ENCODE results near the gene OR52B2. TPM values are rescaled to one million over a fixed set of nuclear protein-coding genes. Genes with fewer than 3 reads are reported as not detected.

Gene OR52B2
- polyA plus RNA-seq, 1 donor from 2014 or later, result not detected

- no peaks in the 10 kb centered on the region for H3K36me3 ChIP-seq (ENCODE audit: insufficient read depth, low read length)
- H3K9ac ChIP-seq (ENCODE audit: low read length), result no peak within 1 kb of the TSS
- no peak within 1 kb of the TSS for H3K4me3 ChIP-seq (ENCODE audit: low read length)
- H3K9me2 ChIP-seq (ENCODE audit: insufficient read depth, low read length), result no peaks in the 10 kb centered on the region
- no peak within 1 kb of the TSS for H3K27ac ChIP-seq (ENCODE audit: low read length)
- TF ChIP-seq RAD21 (conservative IDR thresholded peaks at IDR 0.05) (no peak), CTCF (IDR thresholded peaks at IDR 0.05; ENCODE audit: poor library complexity, severe bottlenecking) (no peak), REST (IDR thresholded peaks at IDR 0.05; ENCODE audit: borderline replicate concordance) (no peak)
- no peaks in the 10 kb centered on the region for H3K9me3 ChIP-seq (ENCODE audit: low read length)
- H3K79me2 ChIP-seq (replicated peaks; ENCODE audit: insufficient read depth, low read length), result no peaks in the 10 kb centered on the region
- no peaks in the 10 kb centered on the region for H4K20me1 ChIP-seq (ENCODE audit: insufficient read depth)
- no peaks in the 10 kb centered on the region for H3F3A ChIP-seq (ENCODE audit: insufficient read depth, low read length, poor library complexity, severe bottlenecking)
- no peak within 1 kb of the TSS for H2AFZ ChIP-seq (ENCODE audit: low read depth, low read length)
- no peaks in the 10 kb centered on the region for H3K27me3 ChIP-seq (ENCODE audit: insufficient read depth, low read depth, low read length)
- H3K4me2 ChIP-seq (ENCODE audit: low read length), result no peak within 1 kb of the TSS
Observed at GRCh38 chr11:6199174-6199810, 29.2 kb upstream of the OR52B2 start, which contains the start of gene OR52W1. TSS of gene OR52W1 (plus strand) at chr11:6199224. CDS start at chr11:6199224, 0 bp downstream.

GRCh38 chr11:6197466-6198200, 27.5 kb upstream of the OR52B2 start:
- Histone ChIP-seq H3K9ac (ENCODE audit: low read length) (no peak overlapping the region), H3K4me2 (ENCODE audit: low read length) (no peak overlapping the region)

More at GRCh38 chr11:6197466-6198200, 27.5 kb upstream of the OR52B2 start:
- Histone ChIP-seq H3K9me3 (ENCODE audit: low read length) (no peaks in the 10 kb centered on the region), H3K9me2 (ENCODE audit: insufficient read depth, low read length) (no peaks in the 10 kb centered on the region), H3K27ac (ENCODE audit: low read length) (no peak overlapping the region), H3K79me2 (replicated peaks; ENCODE audit: insufficient read depth, low read length) (no peaks in the 10 kb centered on the region), H3F3A (ENCODE audit: insufficient read depth, low read length, poor library complexity, severe bottlenecking) (no peaks in the 10 kb centered on the region), H2AFZ (ENCODE audit: low read depth, low read length) (no peak overlapping the region), H3K27me3 (ENCODE audit: insufficient read depth, low read depth, low read length) (no peaks in the 10 kb centered on the region), H4K20me1 (ENCODE audit: insufficient read depth) (no peaks in the 10 kb centered on the region), H3K4me3 (ENCODE audit: low read length) (no peak overlapping the region), H3K36me3 (ENCODE audit: insufficient read depth, low read length) (no peaks in the 10 kb centered on the region)
- TF ChIP-seq CTCF (IDR thresholded peaks at IDR 0.05; ENCODE audit: poor library complexity, severe bottlenecking) (no peak), POLR2AphosphoS5 (IDR thresholded peaks at IDR 0.05) (no peak), EP300 (conservative IDR thresholded peaks at IDR 0.05; ENCODE audit: poor library complexity, severe bottlenecking) (no peak), REST (IDR thresholded peaks at IDR 0.05; ENCODE audit: borderline replicate concordance) (no peak), TAF1 (IDR thresholded peaks at IDR 0.05; ENCODE audit: low read depth) (no peak), MXI1 (conservative IDR thresholded peaks at IDR 0.05; ENCODE audit: poor library complexity, severe bottlenecking) (no peak), RAD21 (conservative IDR thresholded peaks at IDR 0.05) (no peak), SMC3 (conservative IDR thresholded peaks at IDR 0.05; ENCODE audit: poor library complexity) (no peak), EZH2 (IDR thresholded peaks at IDR 0.05; ENCODE audit: borderline replicate concordance, insufficient read depth, low read length, poor library complexity, severe bottlenecking) (no peak)

All from neural cell (in vitro differentiated cells).